Neural cell (in vitro differentiated cells): ENCODE data around the gene APRT. TPM values are rescaled to one million over a fixed set of nuclear protein-coding genes. Genes with fewer than 3 reads are reported as not detected.

Source experiments
- H2AFZ ChIP-seq: fragments of 200-600, 300-800 bp; sonication (generic), shearing (Covaris generic); 2 replicates; pipeline ENCODE4 v1.6.0; 2014; ENCODE audit warnings: low read depth, mild to moderate bottlenecking, antibody characterized with exemption, low read length, moderate library complexity
- H3F3A ChIP-seq: fragments of 200-600 bp; shearing (Covaris generic); 2 replicates; pipeline ENCODE4 v1.6.1; 2016; ENCODE audit warnings: mild to moderate bottlenecking, moderate library complexity, mixed read lengths, antibody characterized with exemption, low read length; ENCODE audit not compliant: insufficient read depth, poor library complexity, severe bottlenecking
- H3K27ac ChIP-seq: fragments of 200-600, 300-800 bp; sonication (generic), shearing (Covaris generic); 2 replicates; pipeline ENCODE4 v1.5.1; 2014; ENCODE audit warnings: mild to moderate bottlenecking, low read length, moderate library complexity
- H3K27me3 ChIP-seq: fragments of 300-800, 200-600 bp; sonication (generic), shearing (Covaris generic); 2 replicates; pipeline ENCODE4 v1.6.0; 2014; ENCODE audit warnings: mild to moderate bottlenecking, low read depth, low read length, moderate library complexity; ENCODE audit not compliant: insufficient read depth
- H3K36me3 ChIP-seq: fragments of 300-800, 200-600 bp; sonication (generic), shearing (Covaris generic); 2 replicates; pipeline ENCODE4 v1.5.1; 2014; ENCODE audit warnings: mild to moderate bottlenecking, antibody characterized with exemption, low read length, moderate library complexity; ENCODE audit not compliant: insufficient read depth
- H3K4me2 ChIP-seq: fragments of 300-800, 200-600 bp; sonication (generic), shearing (Covaris generic); 2 replicates; pipeline ENCODE4 v1.6.0; 2014; ENCODE audit warnings: mild to moderate bottlenecking, low read length
- H3K4me3 ChIP-seq: fragments of 300-800, 200-600 bp; sonication (generic), shearing (Covaris generic); 2 replicates; pipeline ENCODE4 v1.5.1; 2014; ENCODE audit warnings: mild to moderate bottlenecking, low read length, moderate library complexity
- H3K79me2 ChIP-seq: fragments of 200-600 bp; shearing (Covaris generic); replicated peaks from 2 replicates; pipeline ENCODE4 v1.6.0; 2014; ENCODE audit warnings: mild to moderate bottlenecking, low read length, moderate library complexity; ENCODE audit not compliant: insufficient read depth
- H3K9ac ChIP-seq: fragments of 300-800, 200-600 bp; sonication (generic), shearing (Covaris generic); 2 replicates; pipeline ENCODE4 v1.6.1; 2016; ENCODE audit warnings: mild to moderate bottlenecking, low read length, mixed read lengths
- H3K9me2 ChIP-seq: fragments of 200-600 bp; shearing (Covaris generic); 2 replicates; pipeline ENCODE4 v1.6.1; 2016; ENCODE audit warnings: mild to moderate bottlenecking, low read length, mixed read lengths; ENCODE audit not compliant: insufficient read depth
- H3K9me3 ChIP-seq: fragments of 200-600, 300-800 bp; sonication (generic), shearing (Covaris generic); 2 replicates; pipeline ENCODE4 v1.6.1; 2016; ENCODE audit warnings: mild to moderate bottlenecking, mixed run types, low read length, moderate library complexity, mixed read lengths
- H4K20me1 ChIP-seq: fragments of 200-600 bp; shearing (Covaris generic); 2 replicates; pipeline ENCODE4 v1.6.1; 2016; ENCODE audit warnings: mild to moderate bottlenecking, mixed run types; ENCODE audit not compliant: insufficient read depth
- CTCF ChIP-seq: fragments of 450-650 bp; IDR thresholded peaks from 2 replicates; pipeline ENCODE4 v1.5.1; 2014; ENCODE audit warnings: antibody characterized with exemption, mild to moderate bottlenecking, moderate library complexity; ENCODE audit not compliant: poor library complexity, severe bottlenecking
- EP300 ChIP-seq: fragments of 450-650 bp; conservative IDR thresholded peaks from 2 replicates; pipeline ENCODE4 v1.6.1; 2014; ENCODE audit warnings: antibody characterized with exemption, mild to moderate bottlenecking, moderate library complexity; ENCODE audit not compliant: poor library complexity, severe bottlenecking
- EZH2 ChIP-seq: fragments of 200-600, 300-800 bp; shearing (Covaris generic), sonication (generic); IDR thresholded peaks from 2 replicates; pipeline ENCODE4 v1.6.1; 2014; ENCODE audit warnings: antibody characterized with exemption, low read length, borderline replicate concordance, mild to moderate bottlenecking; ENCODE audit not compliant: insufficient read depth, poor library complexity, severe bottlenecking
- MXI1 ChIP-seq: fragments of 450-650 bp; conservative IDR thresholded peaks from 2 replicates; pipeline ENCODE4 v1.6.1; 2014; ENCODE audit warnings: antibody characterized with exemption, mild to moderate bottlenecking; ENCODE audit not compliant: poor library complexity, severe bottlenecking
- POLR2AphosphoS5 ChIP-seq: IDR thresholded peaks from 2 replicates; pipeline ENCODE4 v1.6.1; 2012
- RAD21 ChIP-seq: fragments of 450-650 bp; conservative IDR thresholded peaks from 2 replicates; pipeline ENCODE4 v1.6.1; 2014; ENCODE audit warnings: antibody characterized with exemption, mild to moderate bottlenecking, moderate library complexity
- SMC3 ChIP-seq: fragments of 450-650 bp; conservative IDR thresholded peaks from 2 replicates; pipeline ENCODE4 v1.6.1; 2014; ENCODE audit warnings: antibody characterized with exemption, mild to moderate bottlenecking, moderate library complexity; ENCODE audit not compliant: poor library complexity
- TAF1 ChIP-seq: IDR thresholded peaks from 2 replicates; pipeline ENCODE4 v1.6.1; 2012; ENCODE audit warnings: low read depth
- polyA plus RNA-seq: library from polyadenylated mRNA; depleted of rRNA; stranded (reverse); fragments of >200 nt; gene quantifications from 2 replicates; pipeline ENCODE4 v1.2.3, GENCODE V29; 2014
- TF ChIP-seq, protein P1 (sequence below): IDR thresholded peaks from 2 replicates; pipeline ENCODE4 v1.6.1; 2012; ENCODE audit warnings: borderline replicate concordance

The APRT gene
- polyA plus RNA-seq, 1 donor from 2014 or later = 52.0 TPM

DNA sequence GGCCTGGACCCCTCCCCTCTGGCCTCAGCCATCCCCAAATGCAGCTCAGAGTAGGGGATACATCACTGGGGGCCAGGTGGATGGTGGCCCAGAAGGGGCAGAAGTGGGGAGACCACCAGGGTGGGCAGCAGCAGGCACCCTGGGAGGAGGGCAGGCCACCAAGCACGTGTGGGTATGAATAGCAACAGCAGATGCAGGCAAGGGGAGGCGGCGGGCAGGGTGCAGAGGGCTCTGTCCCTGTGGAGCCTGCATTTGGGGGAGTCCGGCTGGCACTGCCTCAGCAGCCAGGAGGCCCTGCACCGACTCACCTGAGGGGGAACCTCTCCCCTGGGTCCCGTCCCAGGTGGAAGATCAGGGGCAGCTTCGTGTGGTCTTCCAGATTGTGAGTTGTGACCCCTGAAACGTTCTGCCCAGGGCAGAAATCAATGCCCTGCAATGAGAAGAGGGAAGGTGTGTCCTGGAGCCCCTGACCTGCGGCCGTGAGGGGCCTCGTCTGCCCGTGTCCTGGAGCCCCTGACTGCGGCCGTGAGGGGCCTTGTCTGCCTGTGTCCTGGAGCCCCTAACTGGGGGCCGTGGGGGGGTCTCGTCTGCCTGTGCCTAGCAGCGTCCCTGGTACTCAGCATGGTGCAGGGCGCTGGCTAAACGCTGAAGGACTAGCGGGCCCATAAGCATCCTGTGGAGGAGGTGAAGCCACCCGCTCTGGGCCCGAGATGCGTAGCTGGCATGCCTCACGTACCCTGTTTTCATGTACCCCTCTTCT is 10.7 kb upstream of the APRT start:
- no peaks in the 10 kb centered on the region for H3K27me3 ChIP-seq
- no peak overlapping the region for H3K4me2 ChIP-seq
- no peak overlapping the region for H3K27ac ChIP-seq
- TF ChIP-seq RAD21 = no peak
- TF ChIP-seq EP300 = no peak
- no peak for TF ChIP-seq CTCF
- TF ChIP-seq, protein P1, sequence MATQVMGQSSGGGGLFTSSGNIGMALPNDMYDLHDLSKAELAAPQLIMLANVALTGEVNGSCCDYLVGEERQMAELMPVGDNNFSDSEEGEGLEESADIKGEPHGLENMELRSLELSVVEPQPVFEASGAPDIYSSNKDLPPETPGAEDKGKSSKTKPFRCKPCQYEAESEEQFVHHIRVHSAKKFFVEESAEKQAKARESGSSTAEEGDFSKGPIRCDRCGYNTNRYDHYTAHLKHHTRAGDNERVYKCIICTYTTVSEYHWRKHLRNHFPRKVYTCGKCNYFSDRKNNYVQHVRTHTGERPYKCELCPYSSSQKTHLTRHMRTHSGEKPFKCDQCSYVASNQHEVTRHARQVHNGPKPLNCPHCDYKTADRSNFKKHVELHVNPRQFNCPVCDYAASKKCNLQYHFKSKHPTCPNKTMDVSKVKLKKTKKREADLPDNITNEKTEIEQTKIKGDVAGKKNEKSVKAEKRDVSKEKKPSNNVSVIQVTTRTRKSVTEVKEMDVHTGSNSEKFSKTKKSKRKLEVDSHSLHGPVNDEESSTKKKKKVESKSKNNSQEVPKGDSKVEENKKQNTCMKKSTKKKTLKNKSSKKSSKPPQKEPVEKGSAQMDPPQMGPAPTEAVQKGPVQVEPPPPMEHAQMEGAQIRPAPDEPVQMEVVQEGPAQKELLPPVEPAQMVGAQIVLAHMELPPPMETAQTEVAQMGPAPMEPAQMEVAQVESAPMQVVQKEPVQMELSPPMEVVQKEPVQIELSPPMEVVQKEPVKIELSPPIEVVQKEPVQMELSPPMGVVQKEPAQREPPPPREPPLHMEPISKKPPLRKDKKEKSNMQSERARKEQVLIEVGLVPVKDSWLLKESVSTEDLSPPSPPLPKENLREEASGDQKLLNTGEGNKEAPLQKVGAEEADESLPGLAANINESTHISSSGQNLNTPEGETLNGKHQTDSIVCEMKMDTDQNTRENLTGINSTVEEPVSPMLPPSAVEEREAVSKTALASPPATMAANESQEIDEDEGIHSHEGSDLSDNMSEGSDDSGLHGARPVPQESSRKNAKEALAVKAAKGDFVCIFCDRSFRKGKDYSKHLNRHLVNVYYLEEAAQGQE = no peak
- TF ChIP-seq EZH2 = no peak
- TF ChIP-seq MXI1 = no peak
- TF ChIP-seq POLR2AphosphoS5 = no peak
- TF ChIP-seq SMC3 = no peak
- TF ChIP-seq TAF1 = no peak
- no peaks in the 10 kb centered on the region for H3K9me3 ChIP-seq
- no peaks in the 10 kb centered on the region for H3K36me3 ChIP-seq
- no peaks in the 10 kb centered on the region for H3F3A ChIP-seq
- no peak overlapping the region for H3K4me3 ChIP-seq
- H3K9me2 ChIP-seq = no peaks in the 10 kb centered on the region
- no peak overlapping the region for H3K9ac ChIP-seq
- H3K79me2 ChIP-seq = no peaks in the 10 kb centered on the region
- H4K20me1 ChIP-seq = no peaks in the 10 kb centered on the region
- H2AFZ ChIP-seq = no peak overlapping the region

DNA sequence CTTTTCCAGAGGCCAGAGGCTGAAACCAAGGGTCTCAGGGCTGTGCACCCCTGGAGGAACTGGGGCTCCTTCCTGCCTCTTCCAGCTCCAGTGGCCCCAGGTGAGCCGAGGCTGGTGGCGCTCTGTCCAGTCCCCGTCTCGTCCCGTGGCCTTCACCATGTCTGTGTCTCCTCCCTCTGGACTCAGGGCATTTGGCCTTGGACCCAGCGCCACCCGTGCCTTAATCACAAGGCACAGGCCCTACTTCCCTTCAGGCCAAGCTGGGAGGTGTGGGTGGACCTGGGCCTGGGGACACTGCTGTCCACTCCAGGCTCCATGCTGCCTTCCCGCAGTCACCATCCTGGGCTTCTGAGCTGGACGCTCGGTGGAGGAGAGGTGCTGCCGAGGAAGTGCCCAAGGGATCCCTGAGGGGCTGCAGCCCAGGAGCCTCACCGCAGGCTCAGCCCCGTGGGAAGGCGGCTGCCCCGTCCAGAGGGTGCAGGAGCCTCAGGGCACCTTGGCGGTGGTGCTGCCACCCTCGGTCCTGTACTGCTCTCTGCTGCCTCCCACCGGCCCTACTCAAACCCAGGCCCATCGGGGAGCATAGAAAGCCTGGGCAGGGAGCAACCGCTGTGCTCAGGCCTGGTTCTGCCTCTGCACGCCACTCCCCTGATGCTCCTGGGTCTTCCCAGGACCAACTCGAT is 9.6 kb upstream of the APRT start:
- H3K4me3 ChIP-seq = no peak overlapping the region
- no peak overlapping the region for H3K9ac ChIP-seq
- H3F3A ChIP-seq = no peaks in the 10 kb centered on the region
- H3K4me2 ChIP-seq = no peak overlapping the region
- H3K36me3 ChIP-seq = no peaks in the 10 kb centered on the region
- H3K79me2 ChIP-seq = no peaks in the 10 kb centered on the region
- no peaks in the 10 kb centered on the region for H3K9me2 ChIP-seq
- no peak for TF ChIP-seq RAD21
- no peak for TF ChIP-seq EP300
- TF ChIP-seq MXI1 = no peak
- no peak for TF ChIP-seq TAF1
- TF ChIP-seq, protein P1 = no peak
- TF ChIP-seq POLR2AphosphoS5 = no peak
- H2AFZ ChIP-seq = no peak overlapping the region
- H3K27ac ChIP-seq = no peak overlapping the region
- H3K27me3 ChIP-seq = no peaks in the 10 kb centered on the region
- no peaks in the 10 kb centered on the region for H4K20me1 ChIP-seq
- H3K9me3 ChIP-seq = no peaks in the 10 kb centered on the region
